ENCODE data around the gene POLD1.
A peak's percentile ranks its signal among the peaks of the same experiment; 100 is the strongest.

Gene POLD1

GRCh38 chr19:50376166-50377050 is 7.7 kb upstream of the POLD1 start, which contains the start of gene NR1H2:
NR1H2 (plus strand) TSS chr19:50376457; CDS start chr19:50377606, 1,149 bp downstream.
- H3K9me2 ChIP-seq (replicated peaks; ENCODE audit: control insufficient read depth, low read length): no peaks in the 10 kb centered on the region
- H3K4me3 ChIP-seq (ENCODE audit: low read length): peak within 1 kb of the TSS; percentile 95
- no peaks in the 10 kb centered on the region for H3K27me3 ChIP-seq (ENCODE audit: control insufficient read depth, low read length)
- peaks cover 5% of the 10 kb centered on the region; the same call in 1 of the 2 replicates for H4K20me1 ChIP-seq (ENCODE audit: control insufficient read depth, insufficient read depth, low read depth, low read length)
- TF ChIP-seq CTCF (IDR thresholded peaks at IDR 0.05; ENCODE audit: low read depth, low read length, poor library complexity, severe bottlenecking) (no peak), EZH2phosphoT487 (IDR thresholded peaks at IDR 0.05; ENCODE audit: borderline replicate concordance, low read length) (no peak)
- 0 out of 2 replicates have a peak, but pooled peaks cover 5% of the 10 kb centered on the region for H3F3A ChIP-seq (ENCODE audit: control insufficient read depth, insufficient read depth)
- H3K36me3 ChIP-seq (ENCODE audit: control insufficient read depth, low read length): peaks cover 42% of the 10 kb centered on the region
- peaks cover 13% of the 10 kb centered on the region for H3K79me2 ChIP-seq (ENCODE audit: control insufficient read depth, low read length)
- peak within 1 kb of the TSS; percentile 91 for H3K27ac ChIP-seq (ENCODE audit: low read depth, low read length)
- H3K9me3 ChIP-seq (ENCODE audit: control insufficient read depth, insufficient read depth, low read length): no peaks in the 10 kb centered on the region
- H3K4me2 ChIP-seq (ENCODE audit: low read length): peak within 1 kb of the TSS; percentile 64
- peaks cover 16% of the 10 kb centered on the region for H3K4me1 ChIP-seq (ENCODE audit: control insufficient read depth, low read length)

GRCh38 chr19:50377051-50377461 is 7.1 kb upstream of the POLD1 start:
- Histone ChIP-seq H3K79me2 (ENCODE audit: control insufficient read depth, low read length) (peaks cover 13% of the 10 kb centered on the region), H3K9me2 (replicated peaks; ENCODE audit: control insufficient read depth, low read length) (no peaks in the 10 kb centered on the region), H3K27ac (ENCODE audit: low read depth, low read length) (no peak overlapping the region; the same call in 1 of the 2 replicates), H3K4me3 (ENCODE audit: low read length) (peak overlapping the region; percentile 64), H3K36me3 (ENCODE audit: control insufficient read depth, low read length) (peaks cover 49% of the 10 kb centered on the region), H3K9me3 (ENCODE audit: control insufficient read depth, insufficient read depth, low read length) (no peaks in the 10 kb centered on the region), H3F3A (ENCODE audit: control insufficient read depth, insufficient read depth) (0 out of 2 replicates have a peak, but pooled peaks cover 5% of the 10 kb centered on the region), H3K27me3 (ENCODE audit: control insufficient read depth, low read length) (no peaks in the 10 kb centered on the region), H4K20me1 (ENCODE audit: control insufficient read depth, insufficient read depth, low read depth, low read length) (peaks cover 5% of the 10 kb centered on the region; the same call in 1 of the 2 replicates), H3K4me1 (ENCODE audit: control insufficient read depth, low read length) (peaks cover 16% of the 10 kb centered on the region), H3K4me2 (ENCODE audit: low read length) (peak overlapping the region; percentile 63)
- no peak for TF ChIP-seq CTCF (IDR thresholded peaks at IDR 0.05; ENCODE audit: low read depth, low read length, poor library complexity, severe bottlenecking)
- no peak for TF ChIP-seq EZH2phosphoT487 (IDR thresholded peaks at IDR 0.05; ENCODE audit: borderline replicate concordance, low read length)

GRCh38 chr19:50377517-50377916 is 6.6 kb upstream of the POLD1 start:
- Histone ChIP-seq H3K4me1 (ENCODE audit: control insufficient read depth, low read length) (peaks cover 16% of the 10 kb centered on the region), H3K9me3 (ENCODE audit: control insufficient read depth, insufficient read depth, low read length) (no peaks in the 10 kb centered on the region), H3K27me3 (ENCODE audit: control insufficient read depth, low read length) (no peaks in the 10 kb centered on the region), H3K27ac (ENCODE audit: low read depth, low read length) (no peak overlapping the region), H3K4me2 (ENCODE audit: low read length) (peak overlapping the region; percentile 63), H3F3A (ENCODE audit: control insufficient read depth, insufficient read depth) (0 out of 2 replicates have a peak, but pooled peaks cover 5% of the 10 kb centered on the region), H3K4me3 (ENCODE audit: low read length) (peak overlapping the region; percentile 64), H4K20me1 (ENCODE audit: control insufficient read depth, insufficient read depth, low read depth, low read length) (peaks cover 5% of the 10 kb centered on the region; the same call in 1 of the 2 replicates), H3K36me3 (ENCODE audit: control insufficient read depth, low read length) (peaks cover 53% of the 10 kb centered on the region), H3K9me2 (replicated peaks; ENCODE audit: control insufficient read depth, low read length) (no peaks in the 10 kb centered on the region), H3K79me2 (ENCODE audit: control insufficient read depth, low read length) (peaks cover 13% of the 10 kb centered on the region)
- TF ChIP-seq CTCF (IDR thresholded peaks at IDR 0.05; ENCODE audit: low read depth, low read length, poor library complexity, severe bottlenecking): no peak
